IMR-90 (cell line): ENCODE results near the gene CHST2. TPM values are rescaled to one million over a fixed set of nuclear protein-coding genes. Genes with fewer than 3 reads are reported as not detected.

Source experiments
- ATAC-seq: fragments of 200-7000 bp; cut with Tn5 transposase; 2 replicates; pipeline ENCODE4 v1.9.1; 2020; ENCODE audit warnings: low read depth, mild to moderate bottlenecking, moderate library complexity
- BruUV-seq: library from RNA; stranded (reverse); fragments of 400-500 nt; replicated peaks from 2 replicates; lab custom pipeline; 2021; lab: Mats Ljungman, UMichigan
- CTCF ChIA-PET: fragments of 300-600 bp; formaldehyde crosslinking; extraction: SDS; loops from one replicate; lab custom pipeline; 2021; ENCODE audit warnings: antibody characterized with exemption; lab: Yijun Ruan, JAX
- POLR2A ChIA-PET: fragments of 300-600 bp; sonication (Branson Sonifier 250); formaldehyde crosslinking; loops from one replicate; lab custom pipeline; 2022; ENCODE audit warnings: antibody characterized with exemption; ENCODE audit not compliant: unreplicated experiment; lab: Charles Lee
- DNase-seq: peaks from one replicate; pipeline ENCODE4 v3.0.0; 2013
- H2AFZ ChIP-seq: replicated peaks from 2 replicates; pipeline ENCODE3; 2013; ENCODE audit warnings: low read length, mild to moderate bottlenecking; ENCODE audit not compliant: poor library complexity
- H2AK5ac ChIP-seq: 2 replicates; pipeline ENCODE4 v1.6.1; 2013; ENCODE audit warnings: low read depth, low read length, inconsistent platforms
- H2AK9ac ChIP-seq: replicated peaks from 2 replicates; pipeline ENCODE3; 2013; ENCODE audit warnings: mild to moderate bottlenecking, low read depth, low read length, moderate library complexity; ENCODE audit not compliant: poor library complexity
- H2BK120ac ChIP-seq: 2 replicates; pipeline ENCODE4 v1.6.1; 2013; ENCODE audit warnings: low read depth, low read length, inconsistent platforms
- H2BK15ac ChIP-seq: 3 replicates; pipeline ENCODE4 v1.6.1; 2013; ENCODE audit warnings: low read depth, low read length, inconsistent platforms
- H2BK20ac ChIP-seq: 2 replicates; pipeline ENCODE4 v1.6.1; 2013; ENCODE audit warnings: low read depth, mild to moderate bottlenecking, inconsistent platforms, low read length, moderate library complexity
- H2BK5ac ChIP-seq: 2 replicates; pipeline ENCODE4 v1.6.1; 2013; ENCODE audit warnings: mild to moderate bottlenecking, low read depth, low read length, inconsistent platforms; ENCODE audit not compliant: poor library complexity, severe bottlenecking
- H3K14ac ChIP-seq: replicated peaks from 2 replicates; pipeline ENCODE4 v1.6.1; 2013; ENCODE audit warnings: low read depth, low read length, inconsistent platforms
- H3K18ac ChIP-seq: 2 replicates; pipeline ENCODE4 v1.6.1; 2013; ENCODE audit warnings: low read depth, low read length, control low read depth
- H3K23ac ChIP-seq: 2 replicates; pipeline ENCODE4 v1.6.1; 2013; ENCODE audit warnings: low read depth, low read length, inconsistent platforms
- H3K27ac ChIP-seq: 2 replicates; pipeline ENCODE4 v1.5.1; 2013; ENCODE audit warnings: mild to moderate bottlenecking, control low read depth, low read length; ENCODE audit not compliant: insufficient read depth
- H3K27me3 ChIP-seq: 2 replicates; pipeline ENCODE4 v1.6.1; 2013; ENCODE audit warnings: low read length; ENCODE audit not compliant: control insufficient read depth, insufficient read depth
- H3K36me3 ChIP-seq: 2 replicates; pipeline ENCODE4 v1.6.1; 2013; ENCODE audit warnings: low read length, mixed read lengths; ENCODE audit not compliant: control insufficient read depth, insufficient read depth
- H3K4ac ChIP-seq: 2 replicates; pipeline ENCODE4 v1.6.1; 2013; ENCODE audit warnings: low read depth, low read length, inconsistent platforms
- H3K4me1 ChIP-seq: 2 replicates; pipeline ENCODE4 v1.6.1; 2013; ENCODE audit warnings: low read length, mixed read lengths; ENCODE audit not compliant: control insufficient read depth, insufficient read depth
- H3K4me2 ChIP-seq: 2 replicates; pipeline ENCODE4 v1.6.1; 2013; ENCODE audit warnings: low read depth, mild to moderate bottlenecking, control low read depth, low read length, moderate library complexity
- H3K4me3 ChIP-seq: 2 replicates; pipeline ENCODE4 v1.5.1; 2013; ENCODE audit warnings: low read depth, mild to moderate bottlenecking, control low read depth, low read length, moderate library complexity; ENCODE audit not compliant: insufficient read depth
- H3K56ac ChIP-seq: 2 replicates; pipeline ENCODE4 v1.6.1; 2013; ENCODE audit warnings: low read length, inconsistent platforms; ENCODE audit not compliant: insufficient read depth; ENCODE audit errors: extremely low read depth
- H3K79me1 ChIP-seq, 2 experiments: 2 replicates each; pipeline ENCODE4 v1.6.1; 2013; ENCODE audit warnings: low read length in 2 of 2, inconsistent platforms in 1 of 2, low read depth in 1 of 2
- H3K9ac ChIP-seq: 2 replicates; pipeline ENCODE4 v1.6.1; 2013; ENCODE audit warnings: low read depth, low read length, control low read depth
- H3K9me1 ChIP-seq: 2 replicates; pipeline ENCODE4 v1.6.1; 2013; ENCODE audit warnings: low read length, inconsistent platforms; ENCODE audit not compliant: insufficient read depth
- H3K9me3 ChIP-seq: 2 replicates; pipeline ENCODE4 v1.6.1; 2013; ENCODE audit warnings: low read length; ENCODE audit not compliant: control insufficient read depth, insufficient read depth
- H4K20me1 ChIP-seq: 2 replicates; pipeline ENCODE4 v1.6.1; 2013; ENCODE audit warnings: low read length, inconsistent platforms; ENCODE audit not compliant: insufficient read depth
- H4K5ac ChIP-seq: 2 replicates; pipeline ENCODE4 v1.6.1; 2013; ENCODE audit warnings: mild to moderate bottlenecking, low read depth, low read length, control low read depth
- H4K8ac ChIP-seq, 2 experiments: 2 replicates each; pipeline ENCODE4 v1.6.1; 2013; ENCODE audit warnings: low read depth in 2 of 2, low read length in 2 of 2, control low read depth in 1 of 2, inconsistent platforms in 1 of 2
- H4K91ac ChIP-seq: 2 replicates; pipeline ENCODE4 v1.6.1; 2013; ENCODE audit warnings: low read depth, low read length, inconsistent platforms; ENCODE audit not compliant: insufficient read depth
- BHLHE40 ChIP-seq: fragments of 150-350 bp; IDR thresholded peaks from 2 replicates; pipeline ENCODE4 v1.6.1; 2016; ENCODE audit warnings: mild to moderate bottlenecking, low read depth, low read length
- CEBPB ChIP-seq: IDR thresholded peaks from 2 replicates; pipeline ENCODE4 v1.6.1; 2012; ENCODE audit warnings: low read depth, low read length, improper control_type of control experiment
- FOS ChIP-seq: fragments of 150-350 bp; IDR thresholded peaks from 2 replicates; pipeline ENCODE4 v1.6.1; 2016; ENCODE audit warnings: low read depth, low read length
- MAFK ChIP-seq: IDR thresholded peaks from 2 replicates; pipeline ENCODE4 v1.6.1; 2012; ENCODE audit warnings: low read depth, low read length, improper control_type of control experiment
- MAZ ChIP-seq: IDR thresholded peaks from 2 replicates; pipeline ENCODE4 v1.6.1; 2012; ENCODE audit warnings: low read depth, mild to moderate bottlenecking, low read length, improper control_type of control experiment, moderate library complexity, borderline replicate concordance
- RFX5 ChIP-seq: IDR thresholded peaks from 2 replicates; pipeline ENCODE4 v1.8.0; 2012; ENCODE audit warnings: low read depth, mild to moderate bottlenecking, low read length, moderate library complexity
- SMC3 ChIP-seq: fragments of 150-350 bp; IDR thresholded peaks from 2 replicates; pipeline ENCODE4 v1.6.1; 2016; ENCODE audit warnings: low read depth, mild to moderate bottlenecking, antibody characterized with exemption, low read length, moderate library complexity
- USF2 ChIP-seq: fragments of 150-350 bp; IDR thresholded peaks from 2 replicates; pipeline ENCODE4 v1.6.1; 2017; ENCODE audit warnings: mild to moderate bottlenecking, antibody characterized with exemption, low read length, low read depth
- WGBS, 2 experiments: methylation state at CpG; one replicate each; pipeline versions ENCODE4 v1.1.5 to v1.1.7; 2013; ENCODE audit warnings: missing lambda C conversion rate in 2 of 2; ENCODE audit not compliant: insufficient read length in 1 of 2; ENCODE audit errors: extremely low coverage in 2 of 2; 5-methylcytosine and 5-hydroxymethylcytosine counted together
- dilution Hi-C: fragments of 300-500 bp; cut with HindIII; formaldehyde crosslinking; loops from one replicate; pipeline ENCODE4 v1.14.3; 2018; ENCODE audit warnings: low sequenced_read_pairs; ENCODE audit not compliant: unreplicated experiment
- in situ Hi-C: fragments of 300-500 bp; cut with MboI; formaldehyde crosslinking; loops from 3 replicates; pipeline ENCODE4 v1.14.3; 2019; ENCODE audit warnings: low sequenced_read_pairs, inconsistent platforms, mixed read lengths
- intact Hi-C: fragments of 100-400 bp; cut with micrococcal nuclease; formaldehyde crosslinking; loops from 2 replicates; pipeline ENCODE4 v1.10.0; 2022
- polyA plus RNA-seq, 3 experiments: library from polyadenylated mRNA; depleted of rRNA; stranded (reverse); fragments of >200 nt; gene quantifications; 2 replicates each; pipeline ENCODE4 v1.2.3, GENCODE V29; 2012; ENCODE audit warnings: low replicate concordance in 1 of 3
- total RNA-seq: library from RNA; depleted of rRNA; stranded (reverse); fragments of >200 nt; gene quantifications from 2 replicates; pipeline ENCODE4 v1.2.3, GENCODE V29; 2012

The CHST2 gene
- total and polyA plus RNA-seq, 2 of the 4 experiments (the other 2 are of a cell fraction): 0.90 to 1.4 TPM

- H3K36me3 ChIP-seq: no peaks in the 10 kb centered on the region
- no peak overlapping the region for H2BK5ac ChIP-seq
- no peak overlapping the region for H2BK15ac ChIP-seq
- no CpG with 5 or more reads among the region's 3 CpGs for WGBS, 2 experiments
- no peak overlapping the region for H3K4me3 ChIP-seq
- no peak for TF ChIP-seq BHLHE40
- TF ChIP-seq CEBPB: no peak
- no peak for TF ChIP-seq MAZ
- TF ChIP-seq USF2: no peak
- TF ChIP-seq SMC3: no peak
- no peak for TF ChIP-seq RFX5
- no peak for TF ChIP-seq FOS
- TF ChIP-seq MAFK: no peak
- no peaks in the 10 kb centered on the region for H3K9me3 ChIP-seq
- no peak overlapping the region for H2AK5ac ChIP-seq
- H3K4me1 ChIP-seq: no peaks in the 10 kb centered on the region
- POLR2A ChIA-PET: no interaction called here
- dilution Hi-C loops (no loop called here), in situ Hi-C loops (no loop called here), intact Hi-C loops (no loop called here)
- no peak overlapping the region for H2BK120ac ChIP-seq
- H4K8ac ChIP-seq: no peak overlapping the region
- no peaks in the 10 kb centered on the region for H4K20me1 ChIP-seq
- H3K27me3 ChIP-seq: peaks cover 2% of the 10 kb centered on the region; the same call in 1 of the 2 replicates
- no peak overlapping the region for H4K5ac ChIP-seq
- no peak overlapping the region for H3K14ac ChIP-seq
- H3K4ac ChIP-seq: no peak overlapping the region
- no peak overlapping the region for H3K18ac ChIP-seq
- no peak overlapping the region for H2AFZ ChIP-seq
- no peaks in the 10 kb centered on the region for H3K9me1 ChIP-seq
- no peaks in the 10 kb centered on the region for H3K79me1 ChIP-seq
- BruUV-seq: no TSS peak
- no peak overlapping the region for H3K56ac ChIP-seq
- H3K4me2 ChIP-seq: no peak overlapping the region
- H4K91ac ChIP-seq: no peak overlapping the region
- no peak overlapping the region for H3K27ac ChIP-seq
- no peak overlapping the region for H2BK20ac ChIP-seq
- no peak overlapping the region for H3K23ac ChIP-seq
- CTCF ChIA-PET: no interaction called here
- no peak overlapping the region for H2AK9ac ChIP-seq
- no peak for DNase-seq
- no peak for ATAC-seq
- no peak overlapping the region for H3K9ac ChIP-seq
These were observed 30.5 kb downstream of the CHST2 start for GRCh38 chr3:143150071-143150470.
